ENCODE results near the gene CHPF2. TPM values are rescaled to one million over a fixed set of nuclear protein-coding genes. Genes with fewer than 3 reads are reported as not detected.

CHPF2 gene
- total RNA-seq, 6 experiments from 2014 or later: 11.9 to 20.7 (median 17.7) TPM

- no peaks in the 10 kb centered on the region for H3K27me3 ChIP-seq
- ATAC-seq: peak in 1 of 4 donors; percentile 5
- 60% methylated on average over 1 of the region's 22 CpGs for WGBS (ENCODE audit: insufficient coverage, low coverage, low lambda C conversion rate, missing lambda C conversion rate)
- no peak overlapping the region for H3K4me3 ChIP-seq
- peak in 1 of 3 donors; percentile 51 for DNase-seq
- H3K4me1 ChIP-seq: no peaks in the 10 kb centered on the region
- intact Hi-C loops (cut with DNase I): no loop called here
- no peaks in the 10 kb centered on the region for H3K9me3 ChIP-seq
- TF ChIP-seq POLR2A (IDR thresholded peaks at IDR 0.05) (no peak), CTCF (IDR thresholded peaks at IDR 0.05) (no peak)
- H3K36me3 ChIP-seq: no peaks in the 10 kb centered on the region
- no peak overlapping the region for H3K27ac ChIP-seq
Observed at GRCh38 chr7:151187409-151188251, 44.7 kb upstream of the CHPF2 start.

- intact Hi-C loops (cut with DNase I): no loop called here
- ATAC-seq (no peak), DNase-seq (no peak)
- TF ChIP-seq POLR2A (IDR thresholded peaks at IDR 0.05) (no peak), CTCF (IDR thresholded peaks at IDR 0.05) (no peak)
- Histone ChIP-seq H3K27me3 (no peaks in the 10 kb centered on the region), H3K27ac (no peak overlapping the region), H3K9me3 (no peaks in the 10 kb centered on the region), H3K4me1 (no peaks in the 10 kb centered on the region), H3K4me3 (no peak overlapping the region), H3K36me3 (no peaks in the 10 kb centered on the region)
- 57% methylated on average over 5 of the region's 5 CpGs for WGBS (ENCODE audit: insufficient coverage, low coverage, low lambda C conversion rate, missing lambda C conversion rate)
Observed at GRCh38 chr7:151188252-151188542, 44.1 kb upstream of the CHPF2 start.

GRCh38 chr7:151189038-151189437 is 43.2 kb upstream of the CHPF2 start:
- H3K4me3 ChIP-seq: no peak overlapping the region
- DNase-seq (no peak), ATAC-seq (no peak)
- no peaks in the 10 kb centered on the region for H3K4me1 ChIP-seq
- H3K36me3 ChIP-seq: no peaks in the 10 kb centered on the region
- no peaks in the 10 kb centered on the region for H3K27me3 ChIP-seq
- TF ChIP-seq CTCF (IDR thresholded peaks at IDR 0.05) (no peak), POLR2A (IDR thresholded peaks at IDR 0.05) (no peak)
- 60% methylated on average over 4 of the region's 4 CpGs for WGBS (ENCODE audit: insufficient coverage, low coverage, low lambda C conversion rate, missing lambda C conversion rate)
- H3K9me3 ChIP-seq: no peaks in the 10 kb centered on the region
- intact Hi-C loops (cut with DNase I): no loop called here
- no peak overlapping the region for H3K27ac ChIP-seq

GRCh38 chr7:151191544-151191943 is 40.7 kb upstream of the CHPF2 start:
- WGBS (ENCODE audit: insufficient coverage, low coverage, low lambda C conversion rate, missing lambda C conversion rate): 70% methylated on average over 7 of the region's 12 CpGs
- no peak for DNase-seq
- Histone ChIP-seq H3K4me3 (no peak overlapping the region), H3K27ac (no peak overlapping the region), H3K36me3 (no peaks in the 10 kb centered on the region), H3K4me1 (no peaks in the 10 kb centered on the region), H3K9me3 (no peaks in the 10 kb centered on the region), H3K27me3 (no peaks in the 10 kb centered on the region)
- ATAC-seq: no peak
- TF ChIP-seq POLR2A (IDR thresholded peaks at IDR 0.05) (no peak), CTCF (IDR thresholded peaks at IDR 0.05) (no peak)
- intact Hi-C loops (cut with DNase I): no loop called here
